Stimulated activated CD4-positive, alpha-beta T cell treated with anti-CD3 and anti-CD28 coated beads, Interleukin-2, amount 100 ng/mL, for 24 hours (primary cell): Measurements from ENCODE around the gene PHRF1.
A peak's percentile ranks its signal among the peaks of the same experiment; 100 is the strongest.

Experiments used
- DNase-seq, 2 donors: peaks; one replicate each; pipeline ENCODE4 v3.0.0-alpha.2; 2020

PHRF1 gene

GRCh38 chr11:539971-540481 is 36.2 kb upstream of the PHRF1 start:
- no peak for DNase-seq

- DNase-seq, result no peak
These were observed 35.5 kb upstream of the PHRF1 start for GRCh38 chr11:540583-541432.

- no peak for DNase-seq
These were observed 34.8 kb upstream of the PHRF1 start for GRCh38 chr11:541433-541885.

- no peak for DNase-seq
These were observed 31.5 kb upstream of the PHRF1 start for GRCh38 chr11:544817-545166.

- no peak for DNase-seq
These were observed 31.1 kb upstream of the PHRF1 start for GRCh38 chr11:545171-545570.

- no peak for DNase-seq
These were observed 27.3 kb upstream of the PHRF1 start for GRCh38 chr11:548700-549603.

- DNase-seq, result no peak
These were observed 26.1 kb upstream of the PHRF1 start for GRCh38 chr11:550021-550745.

- no peak for DNase-seq
These were observed 25.6 kb upstream of the PHRF1 start for GRCh38 chr11:550746-551085.

GRCh38 chr11:551131-551530 is 25.1 kb upstream of the PHRF1 start:
- no peak for DNase-seq

- DNase-seq, result no peak
These were observed 24.7 kb upstream of the PHRF1 start for GRCh38 chr11:551596-551995.

- DNase-seq, result no peak
These were observed 22.9 kb upstream of the PHRF1 start for GRCh38 chr11:553083-553987.

GRCh38 chr11:553988-554340 is 22.3 kb upstream of the PHRF1 start:
- DNase-seq, result no peak

- peak; percentile 78 to 80 for DNase-seq
These were observed 21.6 kb upstream of the PHRF1 start for GRCh38 chr11:554428-555226.

GRCh38 chr11:555227-555779 is 21.0 kb upstream of the PHRF1 start:
- no peak for DNase-seq

GRCh38 chr11:555780-556661 is 20.2 kb upstream of the PHRF1 start:
- DNase-seq, result no peak

- DNase-seq, result no peak
These were observed 19.5 kb upstream of the PHRF1 start for GRCh38 chr11:556662-557256.

GRCh38 chr11:557328-558132 is 18.7 kb upstream of the PHRF1 start:
- DNase-seq, result no peak

- DNase-seq, result no peak
These were observed 17.8 kb upstream of the PHRF1 start for GRCh38 chr11:558503-558902.
